Measurements from ENCODE around the gene IL11.

IL11 gene

GRCh38 chr19:55387736-55388497, 17.7 kb upstream of the IL11 start:
- Histone ChIP-seq H3K9ac (ENCODE audit: low read length) (no peak overlapping the region), H3K27ac (ENCODE audit: low read length) (no peak overlapping the region), H3K9me3 (ENCODE audit: control insufficient read depth, low read depth, low read length) (no peaks in the 10 kb centered on the region), H3K4me3 (ENCODE audit: low read length) (peak overlapping the region; percentile 97), H3K36me3 (ENCODE audit: control insufficient read depth, low read depth, low read length) (peaks cover 29% of the 10 kb centered on the region), H3K27me3 (ENCODE audit: control insufficient read depth, insufficient read depth, low read length) (peaks cover 2% of the 10 kb centered on the region), H3K4me1 (ENCODE audit: control insufficient read depth, low read depth, low read length) (peaks cover 24% of the 10 kb centered on the region)

GRCh38 chr19:55386493-55386971, 16.3 kb upstream of the IL11 start:
- Histone ChIP-seq H3K36me3 (ENCODE audit: control insufficient read depth, low read depth, low read length) (peaks cover 29% of the 10 kb centered on the region), H3K9me3 (ENCODE audit: control insufficient read depth, low read depth, low read length) (no peaks in the 10 kb centered on the region), H3K9ac (ENCODE audit: low read length) (peak overlapping the region; percentile 86), H3K27ac (ENCODE audit: low read length) (no peak overlapping the region), H3K4me3 (ENCODE audit: low read length) (peak overlapping the region; percentile 97), H3K4me1 (ENCODE audit: control insufficient read depth, low read depth, low read length) (peaks cover 16% of the 10 kb centered on the region), H3K27me3 (ENCODE audit: control insufficient read depth, insufficient read depth, low read length) (peaks cover 14% of the 10 kb centered on the region)

- Histone ChIP-seq H3K36me3 (ENCODE audit: control insufficient read depth, low read depth, low read length) (peaks cover 29% of the 10 kb centered on the region), H3K9me3 (ENCODE audit: control insufficient read depth, low read depth, low read length) (no peaks in the 10 kb centered on the region), H3K27me3 (ENCODE audit: control insufficient read depth, insufficient read depth, low read length) (peaks cover 16% of the 10 kb centered on the region), H3K27ac (ENCODE audit: low read length) (peak within 1 kb of the TSS; percentile 70), H3K4me3 (ENCODE audit: low read length) (peak within 1 kb of the TSS; percentile 97), H3K4me1 (ENCODE audit: control insufficient read depth, low read depth, low read length) (peaks cover 14% of the 10 kb centered on the region), H3K9ac (ENCODE audit: low read length) (peak within 1 kb of the TSS; percentile 86)
Measured at GRCh38 chr19:55385724-55386492, 15.6 kb upstream of the IL11 start, which contains the start of gene RPL28. RPL28 (plus strand) TSS chr19:55385932; CDS start chr19:55386358, 426 bp downstream.

- Histone ChIP-seq H3K36me3 (ENCODE audit: control insufficient read depth, low read depth, low read length) (peaks cover 29% of the 10 kb centered on the region), H3K27ac (ENCODE audit: low read length) (peak overlapping the region; percentile 70), H3K9ac (ENCODE audit: low read length) (peak overlapping the region; percentile 86), H3K27me3 (ENCODE audit: control insufficient read depth, insufficient read depth, low read length) (peaks cover 16% of the 10 kb centered on the region), H3K9me3 (ENCODE audit: control insufficient read depth, low read depth, low read length) (no peaks in the 10 kb centered on the region), H3K4me3 (ENCODE audit: low read length) (peak overlapping the region; percentile 97), H3K4me1 (ENCODE audit: control insufficient read depth, low read depth, low read length) (peaks cover 14% of the 10 kb centered on the region)
Measured at GRCh38 chr19:55384920-55385723, 14.9 kb upstream of the IL11 start.

GRCh38 chr19:55384131-55384919, 14.1 kb upstream of the IL11 start, which contains the start of gene TMEM238:
TMEM238 (minus strand) TSS chr19:55384292; CDS start chr19:55384259, 33 bp downstream.
- no peaks in the 10 kb centered on the region for H3K9me3 ChIP-seq (ENCODE audit: control insufficient read depth, low read depth, low read length)
- H3K4me1 ChIP-seq (ENCODE audit: control insufficient read depth, low read depth, low read length) = peaks cover 14% of the 10 kb centered on the region

GRCh38 chr19:55383279-55384130, 13.2 kb upstream of the IL11 start:
- peaks cover 25% of the 10 kb centered on the region for H3K27me3 ChIP-seq (ENCODE audit: control insufficient read depth, insufficient read depth, low read length)
- H3K4me3 ChIP-seq (ENCODE audit: low read length) = peak overlapping the region; percentile 46
- peaks cover 19% of the 10 kb centered on the region for H3K36me3 ChIP-seq (ENCODE audit: control insufficient read depth, low read depth, low read length)
- no peak overlapping the region for H3K27ac ChIP-seq (ENCODE audit: low read length)
- H3K4me1 ChIP-seq (ENCODE audit: control insufficient read depth, low read depth, low read length) = peaks cover 14% of the 10 kb centered on the region
- no peaks in the 10 kb centered on the region for H3K9me3 ChIP-seq (ENCODE audit: control insufficient read depth, low read depth, low read length)
- peak overlapping the region; percentile 15 for H3K9ac ChIP-seq (ENCODE audit: low read length)

More at GRCh38 chr19:55384131-55384919, 14.1 kb upstream of the IL11 start, which contains the start of gene TMEM238:
- peak within 1 kb of the TSS; percentile 97 for H3K4me3 ChIP-seq (ENCODE audit: low read length)
- peak within 1 kb of the TSS; percentile 86 for H3K9ac ChIP-seq (ENCODE audit: low read length)
- H3K27ac ChIP-seq (ENCODE audit: low read length) = no peak within 1 kb of the TSS
- peaks cover 17% of the 10 kb centered on the region for H3K27me3 ChIP-seq (ENCODE audit: control insufficient read depth, insufficient read depth, low read length)
- H3K36me3 ChIP-seq (ENCODE audit: control insufficient read depth, low read depth, low read length) = peaks cover 28% of the 10 kb centered on the region

- Histone ChIP-seq H3K4me1 (ENCODE audit: control insufficient read depth, low read depth, low read length) (peaks cover 19% of the 10 kb centered on the region), H3K27me3 (ENCODE audit: control insufficient read depth, insufficient read depth, low read length) (peaks cover 34% of the 10 kb centered on the region), H3K4me3 (ENCODE audit: low read length) (no peak overlapping the region), H3K9me3 (ENCODE audit: control insufficient read depth, low read depth, low read length) (no peaks in the 10 kb centered on the region), H3K27ac (ENCODE audit: low read length) (no peak overlapping the region), H3K9ac (ENCODE audit: low read length) (no peak overlapping the region), H3K36me3 (ENCODE audit: control insufficient read depth, low read depth, low read length) (peaks cover 10% of the 10 kb centered on the region)
Measured at GRCh38 chr19:55382522-55383054, 12.3 kb upstream of the IL11 start.

- peaks cover 40% of the 10 kb centered on the region for H3K27me3 ChIP-seq (ENCODE audit: control insufficient read depth, insufficient read depth, low read length)
- H3K9me3 ChIP-seq (ENCODE audit: control insufficient read depth, low read depth, low read length) = no peaks in the 10 kb centered on the region
Measured at GRCh38 chr19:55382013-55382412, 11.8 kb upstream of the IL11 start.

DNA sequence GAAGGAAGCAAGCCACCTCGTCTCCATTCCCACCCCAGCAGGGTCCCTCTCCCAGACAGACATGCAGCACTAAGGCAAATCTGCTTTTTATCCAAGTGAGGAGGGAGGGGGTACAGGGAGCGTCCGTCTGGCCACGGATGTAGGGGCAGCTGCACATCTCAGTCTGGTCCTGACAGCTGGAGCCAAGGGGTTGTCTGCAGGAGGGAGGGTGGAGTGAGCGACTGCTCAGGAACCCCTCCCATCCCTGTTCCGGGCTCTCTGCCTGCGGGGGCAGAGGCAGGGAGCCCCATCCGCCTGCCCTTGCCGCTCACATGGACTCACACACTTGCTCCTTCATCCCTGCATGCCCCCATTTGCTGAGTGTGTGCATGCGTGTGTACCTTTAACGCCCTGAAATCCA, 8.9 kb upstream of the IL11 start:
- Histone ChIP-seq H3K9me3 (ENCODE audit: control insufficient read depth, low read depth, low read length) (no peaks in the 10 kb centered on the region), H3K36me3 (ENCODE audit: control insufficient read depth, low read depth, low read length) (no peaks in the 10 kb centered on the region), H3K9ac (ENCODE audit: low read length) (no peak overlapping the region), H3K4me3 (ENCODE audit: low read length) (no peak overlapping the region), H3K27me3 (ENCODE audit: control insufficient read depth, insufficient read depth, low read length) (peaks cover 42% of the 10 kb centered on the region), H3K4me1 (ENCODE audit: control insufficient read depth, low read depth, low read length) (peaks cover 18% of the 10 kb centered on the region), H3K27ac (ENCODE audit: low read length) (no peak overlapping the region)

More at GRCh38 chr19:55382013-55382412, 11.8 kb upstream of the IL11 start:
- no peak overlapping the region for H3K4me3 ChIP-seq (ENCODE audit: low read length)
- H3K36me3 ChIP-seq (ENCODE audit: control insufficient read depth, low read depth, low read length) = peaks cover 4% of the 10 kb centered on the region
- no peak overlapping the region for H3K9ac ChIP-seq (ENCODE audit: low read length)
- no peak overlapping the region for H3K27ac ChIP-seq (ENCODE audit: low read length)
- peaks cover 15% of the 10 kb centered on the region for H3K4me1 ChIP-seq (ENCODE audit: control insufficient read depth, low read depth, low read length)
